GM23248 (cell line): ENCODE measurements around the gene FRMD3. TPM values are rescaled to one million over a fixed set of nuclear protein-coding genes. Genes with fewer than 3 reads are reported as not detected.

Experiments used
- DNase-seq: peaks from one replicate; pipeline ENCODE4 v3.0.0-alpha.2; 2015
- H2AFZ ChIP-seq: fragments of 200-600 bp; sonication (generic); 2 replicates; pipeline ENCODE4 v1.6.1; 2016; ENCODE audit warnings: antibody characterized with exemption
- H3F3A ChIP-seq: fragments of 200-600 bp; sonication (generic); 2 replicates; pipeline ENCODE4 v1.6.1; 2016; ENCODE audit warnings: mild to moderate bottlenecking, antibody characterized with exemption, mixed run types; ENCODE audit not compliant: insufficient read depth
- H3K27ac ChIP-seq: fragments of 200-600 bp; sonication (generic); 2 replicates; pipeline ENCODE4 v1.5.1; 2016; ENCODE audit warnings: mild to moderate bottlenecking
- H3K27me3 ChIP-seq: fragments of 200-600 bp; sonication (generic); replicated peaks from 2 replicates; pipeline ENCODE4 v1.6.1; 2016; ENCODE audit warnings: mild to moderate bottlenecking; ENCODE audit not compliant: insufficient read depth
- H3K36me3 ChIP-seq: fragments of 200-600 bp; sonication (generic); 2 replicates; pipeline ENCODE4 v1.6.1; 2016; ENCODE audit warnings: low read depth, mild to moderate bottlenecking
- H3K4me1 ChIP-seq: fragments of 200-600 bp; sonication (generic); 2 replicates; pipeline ENCODE4 v1.6.1; 2016; ENCODE audit warnings: mild to moderate bottlenecking; ENCODE audit not compliant: insufficient read depth
- H3K4me2 ChIP-seq: fragments of 200-600 bp; sonication (generic); one replicate; pipeline ENCODE4 v1.6.1; 2016; ENCODE audit warnings: mild to moderate bottlenecking; ENCODE audit not compliant: unreplicated experiment
- H3K4me3 ChIP-seq: fragments of 200-600 bp; sonication (generic); 2 replicates; pipeline ENCODE4 v1.5.1; 2016; ENCODE audit warnings: mild to moderate bottlenecking
- H3K79me2 ChIP-seq: fragments of 200-600 bp; sonication (generic); 2 replicates; pipeline ENCODE4 v1.6.1; 2016; ENCODE audit warnings: mild to moderate bottlenecking; ENCODE audit not compliant: insufficient read depth
- H3K9ac ChIP-seq: fragments of 200-600 bp; sonication (generic); 2 replicates; pipeline ENCODE4 v1.6.1; 2016; ENCODE audit warnings: mild to moderate bottlenecking
- H3K9me2 ChIP-seq: fragments of 200-600 bp; sonication (generic); 2 replicates; pipeline ENCODE4 v1.6.1; 2016; ENCODE audit warnings: mixed run types, mild to moderate bottlenecking, moderate library complexity; ENCODE audit not compliant: insufficient read depth
- H3K9me3 ChIP-seq: fragments of 200-600 bp; sonication (generic); one replicate; pipeline ENCODE4 v1.6.1; 2017; ENCODE audit warnings: low read depth
- H4K20me1 ChIP-seq: fragments of 200-600 bp; sonication (generic); 2 replicates; pipeline ENCODE4 v1.6.0; 2016; ENCODE audit not compliant: insufficient read depth
- EZH2 ChIP-seq: fragments of 200-600 bp; sonication (generic); IDR thresholded peaks from 2 replicates; pipeline ENCODE4 v1.6.1; 2018; ENCODE audit warnings: antibody characterized with exemption, mild to moderate bottlenecking; ENCODE audit not compliant: insufficient read depth, poor library complexity, severe bottlenecking
- EZH2phosphoT487 ChIP-seq: fragments of 200-600 bp; sonication (generic); IDR thresholded peaks from 2 replicates; pipeline ENCODE4 v1.6.1; 2018; ENCODE audit warnings: antibody characterized with exemption, moderate library complexity, mild to moderate bottlenecking, low read depth; ENCODE audit not compliant: insufficient read depth
- whole genome bisulfite sequencing, 2 experiments: methylation state at CpG; one replicate each; pipeline ENCODE4 v1.1.6; 2015 to 2017; ENCODE audit warnings: low lambda C conversion rate in 2 of 2, low coverage in 1 of 2; ENCODE audit errors: missing lambda C conversion rate in 2 of 2; 5-methylcytosine and 5-hydroxymethylcytosine counted together
- in situ Hi-C: fragments of 300-500 bp; cut with MboI; formaldehyde crosslinking; loops from 2 replicates; pipeline ENCODE4 v1.15.0; 2020
- polyA plus RNA-seq: library from polyadenylated mRNA; unstranded; fragments of >200 nt; fragmentation: Nextera tagmentation; extraction: Ambion mirVana; gene quantifications from 2 replicates; pipeline ENCODE4 v1.2.1, GENCODE V29; 2016
- total RNA-seq: library from RNA; depleted of rRNA; stranded (reverse); fragments of >200 nt; shearing (Covaris generic); gene quantifications from 2 replicates; pipeline ENCODE4 v1.2.3, GENCODE V29; 2014

The FRMD3 gene
- total and polyA plus RNA-seq, 2 experiments from 2014 or later, result 0.32 to 0.66 TPM

DNA sequence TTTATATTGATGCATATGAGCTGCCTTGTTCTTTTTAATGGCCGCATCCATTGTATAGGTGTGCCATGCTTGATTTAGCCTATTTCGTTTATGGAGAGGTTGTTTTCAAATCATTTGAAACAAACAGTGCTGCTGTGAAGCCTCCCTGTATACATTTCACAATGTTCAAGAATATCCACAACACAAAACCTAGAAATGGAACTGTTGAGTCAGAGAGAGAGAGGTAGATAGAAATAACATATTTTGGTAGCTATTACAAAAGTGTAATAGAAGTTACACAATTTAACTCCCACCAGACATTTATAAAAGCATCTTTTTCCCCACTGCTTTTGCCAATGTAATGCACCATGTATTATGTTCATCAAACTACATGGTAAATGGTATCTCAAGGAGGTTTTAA lies 82.0 kb downstream of the FRMD3 start:
- Histone ChIP-seq H3K36me3 (no peaks in the 10 kb centered on the region), H2AFZ (no peak overlapping the region), H3K4me1 (no peaks in the 10 kb centered on the region), H3K9ac (no peak overlapping the region), H3K4me3 (no peak overlapping the region), H3K27ac (no peak overlapping the region), H3K9me2 (no peaks in the 10 kb centered on the region), H3K27me3 (no peaks in the 10 kb centered on the region), H3K4me2 (no peak overlapping the region), H3K9me3 (no peaks in the 10 kb centered on the region), H4K20me1 (no peaks in the 10 kb centered on the region), H3K79me2 (no peaks in the 10 kb centered on the region), H3F3A (no peaks in the 10 kb centered on the region)
- no peak for TF ChIP-seq EZH2phosphoT487
- no peak for TF ChIP-seq EZH2
- in situ Hi-C loops, result no loop called here
- WGBS, 2 experiments, result 73 to 80% methylated on average over 2 of the region's 2 CpGs
- DNase-seq, result peak; percentile 22

GRCh38 chr9:83454076-83454475 lies 84.1 kb downstream of the FRMD3 start:
- no peaks in the 10 kb centered on the region for H3K79me2 ChIP-seq

DNA sequence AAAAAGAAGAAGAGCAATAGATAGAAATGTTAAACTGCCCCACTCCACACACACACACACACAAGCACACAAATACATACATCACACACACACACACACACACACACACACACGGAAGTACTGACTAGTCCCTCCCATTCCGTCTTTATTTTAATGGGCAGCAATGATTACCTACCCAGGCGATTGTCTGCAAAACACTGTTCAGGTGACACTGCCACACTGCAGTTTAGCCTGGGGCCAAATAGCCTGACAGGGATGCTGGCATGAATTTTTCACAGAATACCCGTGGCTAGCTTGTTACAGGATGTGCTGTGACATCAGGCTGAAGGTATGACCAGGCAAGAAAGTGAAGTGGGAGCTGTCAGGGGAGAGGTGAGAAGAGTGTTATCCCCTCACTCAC lies 86.9 kb downstream of the FRMD3 start:
- Histone ChIP-seq H2AFZ (no peak overlapping the region), H3K4me3 (no peak overlapping the region), H3K27ac (no peak overlapping the region), H3K4me1 (no peaks in the 10 kb centered on the region), H3K9ac (no peak overlapping the region), H3K9me3 (no peaks in the 10 kb centered on the region), H3F3A (no peaks in the 10 kb centered on the region), H3K4me2 (no peak overlapping the region), H3K79me2 (no peaks in the 10 kb centered on the region), H3K36me3 (no peaks in the 10 kb centered on the region), H3K27me3 (no peaks in the 10 kb centered on the region), H4K20me1 (no peaks in the 10 kb centered on the region), H3K9me2 (no peaks in the 10 kb centered on the region)
- in situ Hi-C loops, result no loop called here
- TF ChIP-seq EZH2, result no peak
- no peak for TF ChIP-seq EZH2phosphoT487
- peak; percentile 13 for DNase-seq
- 70 to 73% methylated on average over 4 of the region's 4 CpGs for whole genome bisulfite sequencing, 2 experiments

More at GRCh38 chr9:83454076-83454475, 84.1 kb downstream of the FRMD3 start:
- Histone ChIP-seq H3F3A (no peaks in the 10 kb centered on the region), H3K4me2 (no peak overlapping the region), H3K27me3 (no peaks in the 10 kb centered on the region), H2AFZ (no peak overlapping the region), H4K20me1 (no peaks in the 10 kb centered on the region), H3K4me1 (no peaks in the 10 kb centered on the region), H3K4me3 (no peak overlapping the region), H3K36me3 (no peaks in the 10 kb centered on the region), H3K27ac (no peak overlapping the region), H3K9me2 (no peaks in the 10 kb centered on the region), H3K9ac (no peak overlapping the region), H3K9me3 (no peaks in the 10 kb centered on the region)
- no peak for DNase-seq
- in situ Hi-C loops, result no loop called here
- TF ChIP-seq EZH2 (no peak), EZH2phosphoT487 (no peak)

GRCh38 chr9:83449983-83450382 lies 88.2 kb downstream of the FRMD3 start:
- Histone ChIP-seq H3K79me2 (no peaks in the 10 kb centered on the region), H3K36me3 (no peaks in the 10 kb centered on the region), H3K4me3 (no peak overlapping the region), H3K4me2 (no peak overlapping the region), H3K4me1 (no peaks in the 10 kb centered on the region), H2AFZ (no peak overlapping the region), H3K9me3 (no peaks in the 10 kb centered on the region), H3K27me3 (no peaks in the 10 kb centered on the region), H3F3A (no peaks in the 10 kb centered on the region), H3K9ac (no peak overlapping the region), H3K27ac (no peak overlapping the region), H4K20me1 (no peaks in the 10 kb centered on the region), H3K9me2 (no peaks in the 10 kb centered on the region)
- 73 to 79% methylated on average over 6 of the region's 6 CpGs for WGBS, 2 experiments
- in situ Hi-C loops, result no loop called here
- no peak for DNase-seq
- TF ChIP-seq EZH2, result no peak
- no peak for TF ChIP-seq EZH2phosphoT487

- no peak for DNase-seq
- no peak overlapping the region for H3K9ac ChIP-seq
- H3K4me2 ChIP-seq, result no peak overlapping the region
- H3K9me3 ChIP-seq, result no peaks in the 10 kb centered on the region
- in situ Hi-C loops, result no loop called here
- H3K4me3 ChIP-seq, result no peak overlapping the region
- no peak overlapping the region for H2AFZ ChIP-seq
- no peak overlapping the region for H3K27ac ChIP-seq
- 95% methylated on average over 5 of the region's 5 CpGs for WGBS, 2 experiments
- no peaks in the 10 kb centered on the region for H3K79me2 ChIP-seq
- no peak for TF ChIP-seq EZH2
- TF ChIP-seq EZH2phosphoT487, result no peak
- H3K36me3 ChIP-seq, result no peaks in the 10 kb centered on the region
- no peaks in the 10 kb centered on the region for H3F3A ChIP-seq
- H3K9me2 ChIP-seq, result no peaks in the 10 kb centered on the region
- H3K27me3 ChIP-seq, result no peaks in the 10 kb centered on the region
- no peaks in the 10 kb centered on the region for H3K4me1 ChIP-seq
- no peaks in the 10 kb centered on the region for H4K20me1 ChIP-seq
Measured at GRCh38 chr9:83449166-83449565, 89.0 kb downstream of the FRMD3 start.
